Tibial artery (tissue), 4 donors: Measurements from ENCODE around the gene AJM1.
"Not testable (repeated sequence)": the region's sequence is repeated elsewhere in the genome, so short reads cannot be mapped to it uniquely, and the experiment has no call there.

Experiments used
- DNase-seq, 2 donors: peaks; one replicate each; pipeline ENCODE4 v3.0.0-alpha.2; 2019
- H3K27ac ChIP-seq, 2 donors: fragments of 200-600 bp; sonication (generic) in 1 of 2; 1 replicate in 1 of 2; 2 replicates in 1 of 2; pipeline ENCODE4 v1.5.1; 2018 to 2019; ENCODE audit warnings: mild to moderate bottlenecking in 1 of 2
- H3K27me3 ChIP-seq, 2 donors: fragments of 200-600 bp; sonication (generic) in 1 of 2; one replicate each; pipeline versions ENCODE4 v1.5.1 to v1.6.0; 2016 to 2019
- H3K36me3 ChIP-seq, 3 donors: fragments of 200-600 bp; sonication (generic) in 2 of 3; one replicate each; pipeline ENCODE4 v1.5.1; 2016 to 2019; ENCODE audit warnings: mild to moderate bottlenecking in 2 of 3
- H3K4me1 ChIP-seq, 4 donors: fragments of 200-600 bp; sonication (generic) in 2 of 4; 1 replicate in 3 of 4; 2 replicates in 1 of 4; pipeline ENCODE4 v1.5.1; 2016 to 2019
- H3K4me3 ChIP-seq, 2 donors: fragments of 200-600 bp; sonication (generic) in 1 of 2; 1 replicate in 1 of 2; 2 replicates in 1 of 2; pipeline ENCODE4 v1.5.1; 2018 to 2019; ENCODE audit warnings: mild to moderate bottlenecking in 2 of 2
- H3K9me3 ChIP-seq, 3 donors: fragments of 200-600 bp; sonication (generic) in 1 of 3; one replicate each; pipeline ENCODE4 v1.5.1; 2016 to 2019
- CTCF ChIP-seq, 2 experiments: fragments of 200-600 bp in 1 of 2; fragments of 450-650 bp in 1 of 2; IDR thresholded peaks; one replicate each; pipeline ENCODE4 v1.5.1; 2017 to 2019; ENCODE audit warnings: antibody characterized with exemption in 2 of 2, mild to moderate bottlenecking in 1 of 2, moderate library complexity in 1 of 2
- intact Hi-C: fragments of 100-400 bp; cut with DNase I; formaldehyde crosslinking; loops from one replicate; pipeline ENCODE4 v1.15.0; 2023; ENCODE audit warnings: low total_unique reads

The AJM1 gene

GRCh38 chr9:136835162-136835931 is 6.9 kb upstream of the AJM1 start:
- Histone ChIP-seq H3K9me3 (no peaks in the 10 kb centered on the region), H3K36me3 (peaks cover 36 to 90% (median 52%) of the 10 kb centered on the region in 3 donors), H3K27ac (no peak overlapping the region), H3K4me3 (no peak overlapping the region), H3K4me1 (peaks cover 0 to 3% (median 0%) of the 10 kb centered on the region in 4 donors), H3K27me3 (no peaks in the 10 kb centered on the region)
- intact Hi-C loops = no loop called here
- TF ChIP-seq CTCF (IDR thresholded peaks at IDR 0.05) = no peak
- no peak for DNase-seq

GRCh38 chr9:136835932-136836904 is 6.1 kb upstream of the AJM1 start:
- intact Hi-C loops = no loop called here
- no peak overlapping the region for H3K4me3 ChIP-seq
- no peaks in the 10 kb centered on the region for H3K27me3 ChIP-seq
- no peak for TF ChIP-seq CTCF (IDR thresholded peaks at IDR 0.05)
- H3K9me3 ChIP-seq = no peaks in the 10 kb centered on the region
- peaks cover 0 to 12% (median 2%) of the 10 kb centered on the region in 4 donors for H3K4me1 ChIP-seq
- peaks cover 28 to 89% (median 43%) of the 10 kb centered on the region in 3 donors for H3K36me3 ChIP-seq
- DNase-seq = no peak
- no peak overlapping the region for H3K27ac ChIP-seq

DNA sequence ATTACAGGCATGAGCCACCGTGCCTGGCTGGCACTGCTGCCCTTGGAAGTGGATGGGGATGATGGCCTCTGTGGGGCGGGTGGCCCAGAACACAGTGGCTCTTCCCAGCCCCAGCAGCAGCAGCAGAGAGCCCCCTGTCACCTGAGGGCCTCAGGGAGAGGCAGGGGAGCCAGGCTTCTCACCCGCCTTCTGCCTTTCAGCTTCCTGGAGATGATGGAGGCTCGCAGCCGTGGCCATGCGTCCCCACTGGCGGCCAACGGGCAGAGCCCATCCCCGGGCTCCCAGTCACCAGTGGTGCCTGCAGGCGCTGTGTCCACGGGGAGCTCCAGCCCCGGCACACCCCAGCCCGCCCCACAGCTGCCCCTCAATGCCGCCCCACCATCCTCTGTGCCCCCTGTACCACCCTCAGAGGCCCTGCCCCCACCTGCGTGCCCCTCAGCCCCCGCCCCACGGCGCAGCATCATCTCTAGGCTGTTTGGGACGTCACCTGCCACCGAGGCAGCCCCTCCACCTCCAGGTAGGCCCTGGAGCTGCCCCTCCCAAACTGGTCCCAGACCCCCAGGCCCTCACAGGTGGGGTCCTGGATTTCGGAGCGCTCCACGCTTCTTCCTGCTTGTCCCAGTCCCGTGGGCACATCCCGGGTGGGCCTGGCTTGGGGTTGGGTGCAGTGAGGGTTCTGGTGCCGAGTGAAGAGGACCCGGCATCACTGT is 5.0 kb upstream of the AJM1 start:
- Histone ChIP-seq H3K9me3 (no peaks in the 10 kb centered on the region), H3K4me3 (no peak overlapping the region), H3K36me3 (peaks cover 18 to 80% (median 33%) of the 10 kb centered on the region in 3 donors), H3K4me1 (peaks cover 0 to 23% (median 12%) of the 10 kb centered on the region in 4 donors), H3K27ac (no peak overlapping the region), H3K27me3 (no peaks in the 10 kb centered on the region)
- no peak for DNase-seq
- intact Hi-C loops = no loop called here
- TF ChIP-seq CTCF (IDR thresholded peaks at IDR 0.05) = no peak

GRCh38 chr9:136837856-136838277 is 4.4 kb upstream of the AJM1 start:
- peaks cover 13 to 74% (median 27%) of the 10 kb centered on the region in 3 donors for H3K36me3 ChIP-seq
- DNase-seq, H3K27me3 ChIP-seq, intact Hi-C loops, H3K27ac ChIP-seq, H3K9me3 ChIP-seq, H3K4me3 ChIP-seq: not testable (repeated sequence)
- H3K4me1 ChIP-seq = peaks cover 0 to 28% (median 17%) of the 10 kb centered on the region in 4 donors

DNA sequence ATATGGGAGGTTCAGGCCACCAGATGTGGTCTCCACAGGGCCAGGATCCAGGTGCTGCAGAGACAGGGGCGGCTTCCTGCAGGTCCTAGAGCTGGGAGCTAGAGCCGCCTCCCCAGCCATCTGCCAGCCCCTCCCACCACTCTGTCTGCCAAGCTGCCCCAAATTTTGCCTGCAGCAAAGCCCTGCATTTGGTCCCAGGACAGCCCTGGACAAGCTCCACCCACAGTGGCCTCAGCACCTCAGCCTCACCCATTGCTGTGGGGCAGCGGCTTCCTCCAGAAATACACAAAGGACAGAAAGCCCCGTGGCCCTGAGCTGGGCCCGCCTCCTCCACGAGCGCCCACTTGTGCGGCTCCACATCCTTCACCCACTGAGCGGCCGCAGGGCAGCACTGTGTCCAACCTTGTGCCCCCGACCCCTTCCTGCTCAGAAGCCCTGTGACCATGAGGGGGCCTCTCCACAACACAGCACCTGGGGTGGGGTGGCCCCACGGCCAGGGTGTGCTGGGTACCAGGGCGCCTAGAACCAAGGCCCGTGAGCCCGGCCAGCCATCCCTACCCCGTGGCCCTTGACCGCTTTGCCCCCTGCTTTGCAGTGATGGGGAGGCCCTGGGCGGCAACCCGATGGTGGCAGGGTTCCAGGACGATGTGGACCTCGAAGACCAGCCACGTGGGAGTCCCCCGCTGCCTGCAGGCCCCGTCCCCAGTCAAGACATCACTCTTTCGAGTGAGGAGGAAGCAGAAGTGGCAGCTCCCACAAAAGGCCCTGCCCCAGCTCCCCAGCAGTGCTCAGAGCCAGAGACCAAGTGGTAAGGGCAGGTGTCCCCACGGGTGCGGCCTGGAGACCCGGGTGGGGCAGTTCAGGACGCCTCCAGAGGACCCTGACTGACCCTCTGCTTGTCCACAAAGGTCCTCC is 3.7 kb upstream of the AJM1 start:
- intact Hi-C loops = no loop called here
- H3K4me1 ChIP-seq = peaks cover 0 to 35% (median 24%) of the 10 kb centered on the region in 4 donors
- H3K27ac ChIP-seq = no peak overlapping the region
- H3K27me3 ChIP-seq = peaks cover 3 to 12% of the 10 kb centered on the region in 2 donors
- DNase-seq = no peak
- H3K9me3 ChIP-seq = no peaks in the 10 kb centered on the region
- peaks cover 12 to 67% (median 27%) of the 10 kb centered on the region in 3 donors for H3K36me3 ChIP-seq
- no peak overlapping the region for H3K4me3 ChIP-seq
- TF ChIP-seq CTCF (IDR thresholded peaks at IDR 0.05) = no peak
